ENCODE results near the gene FCER1G.
"Not testable (repeated sequence)": the region's sequence is repeated elsewhere in the genome, so short reads cannot be mapped to it uniquely, and the experiment has no call there.

The FCER1G gene

GRCh38 chr1:161229896-161230295 is 14.8 kb downstream of the FCER1G start:
- DNase-seq (ENCODE audit: low read depth) = peak; percentile 43

- DNase-seq (ENCODE audit: low read depth) = no peak
Measured at GRCh38 chr1:161230762-161231161, 15.7 kb downstream of the FCER1G start.

GRCh38 chr1:161233102-161233501 is 18.0 kb downstream of the FCER1G start:
- DNase-seq (ENCODE audit: low read depth) = no peak

GRCh38 chr1:161235957-161236775 is 21.1 kb downstream of the FCER1G start:
- DNase-seq (ENCODE audit: low read depth) = no peak

- DNase-seq (ENCODE audit: low read depth) = peak; percentile 46
Measured at GRCh38 chr1:161238039-161238473, 23.0 kb downstream of the FCER1G start, which contains the start of gene NR1I3. Gene NR1I3 (minus strand): TSS chr1:161238203. CDS start chr1:161236565, 1,638 bp downstream.

GRCh38 chr1:161241682-161242081 is 26.6 kb downstream of the FCER1G start:
- no peak for DNase-seq (ENCODE audit: low read depth)

- peak; percentile 62 for DNase-seq (ENCODE audit: low read depth)
Measured at GRCh38 chr1:161242313-161242712, 27.2 kb downstream of the FCER1G start.

GRCh38 chr1:161244888-161245287 is 29.8 kb downstream of the FCER1G start:
- DNase-seq (ENCODE audit: low read depth) = no peak

- not testable (repeated sequence) for DNase-seq (ENCODE audit: low read depth)
Measured at GRCh38 chr1:161250100-161250499, 35.0 kb downstream of the FCER1G start.

- no peak for DNase-seq (ENCODE audit: low read depth)
Measured at GRCh38 chr1:161250829-161251228, 35.7 kb downstream of the FCER1G start.

GRCh38 chr1:161251579-161251978 is 36.5 kb downstream of the FCER1G start:
- DNase-seq (ENCODE audit: low read depth) = no peak

GRCh38 chr1:161255302-161255701 is 40.2 kb downstream of the FCER1G start:
- DNase-seq (ENCODE audit: low read depth) = not testable (repeated sequence)

- DNase-seq (ENCODE audit: low read depth) = not testable (repeated sequence)
Measured at GRCh38 chr1:161255955-161256520, 40.9 kb downstream of the FCER1G start.

GRCh38 chr1:161257109-161257508 is 42.0 kb downstream of the FCER1G start:
- DNase-seq (ENCODE audit: low read depth) = not testable (repeated sequence)

- peak; percentile 60 for DNase-seq (ENCODE audit: low read depth)
Measured at GRCh38 chr1:161258439-161259344, 43.6 kb downstream of the FCER1G start, which contains the start of gene PCP4L1. Gene PCP4L1 (plus strand): TSS chr1:161258745. CDS start chr1:161258975, 230 bp downstream.

- no peak for DNase-seq (ENCODE audit: low read depth)
Measured at GRCh38 chr1:161259345-161259702, 44.2 kb downstream of the FCER1G start.

- DNase-seq (ENCODE audit: low read depth) = no peak
Measured at GRCh38 chr1:161259765-161260164, 44.7 kb downstream of the FCER1G start.

- DNase-seq (ENCODE audit: low read depth) = no peak
Measured at GRCh38 chr1:161260376-161261260, 45.5 kb downstream of the FCER1G start.

- DNase-seq (ENCODE audit: low read depth) = no peak
Measured at GRCh38 chr1:161261261-161262235, 46.5 kb downstream of the FCER1G start.

GRCh38 chr1:161265305-161265704 is 50.2 kb downstream of the FCER1G start:
- no peak for DNase-seq (ENCODE audit: low read depth)

All from ELR (cell line).